Astrocyte of the cerebellum (primary cell): ENCODE results near the gene MESD.

Experiments used
- DNase-seq: peaks from one replicate; pipeline ENCODE4 v3.0.0-alpha.2; 2011; ENCODE audit warnings: low read depth
- H3K4me3 ChIP-seq: 2 replicates; pipeline ENCODE4 v1.5.1; 2011; ENCODE audit warnings: mild to moderate bottlenecking, low read depth, low read length, moderate library complexity
- CTCF ChIP-seq: IDR thresholded peaks from 2 replicates; pipeline ENCODE4 v1.5.1; 2012; ENCODE audit warnings: low read length, low read depth, moderate library complexity, mild to moderate bottlenecking; ENCODE audit errors: missing control alignments
- in situ Hi-C: cut with HindIII; loops from 2 replicates; pipeline ENCODE4 v1.10.0; 2017; ENCODE audit warnings: low sequenced_read_pairs

Gene MESD

GRCh38 chr15:81024265-81024872 lies 34.8 kb upstream of the MESD start:
- DNase-seq, result no peak
- H3K4me3 ChIP-seq, result no peak overlapping the region
- TF ChIP-seq CTCF, result no peak
- in situ Hi-C loops, result no loop called here

GRCh38 chr15:81023483-81024264 lies 34.1 kb upstream of the MESD start:
- DNase-seq, result no peak
- no peak overlapping the region for H3K4me3 ChIP-seq
- in situ Hi-C loops, result no loop called here

GRCh38 chr15:81021321-81021720 lies 31.7 kb upstream of the MESD start:
- no peak for DNase-seq
- no peak overlapping the region for H3K4me3 ChIP-seq
- TF ChIP-seq CTCF, result no peak
- in situ Hi-C loops, result no loop called here

More at GRCh38 chr15:81023483-81024264, 34.1 kb upstream of the MESD start:
- TF ChIP-seq CTCF, result no peak

- H3K4me3 ChIP-seq, result no peak overlapping the region
- in situ Hi-C loops, result no loop called here
- DNase-seq, result no peak
Observed at GRCh38 chr15:81018197-81018596, 28.6 kb upstream of the MESD start.

GRCh38 chr15:81016489-81017068 lies 27.0 kb upstream of the MESD start:
- TF ChIP-seq CTCF, result no peak
- H3K4me3 ChIP-seq, result no peak overlapping the region
- in situ Hi-C loops, result no loop called here
- DNase-seq, result no peak

More at GRCh38 chr15:81018197-81018596, 28.6 kb upstream of the MESD start:
- TF ChIP-seq CTCF, result no peak

- no peak for DNase-seq
- TF ChIP-seq CTCF, result no peak
- in situ Hi-C loops, result no loop called here
- no peak overlapping the region for H3K4me3 ChIP-seq
Observed at GRCh38 chr15:81015621-81016488, 26.2 kb upstream of the MESD start.
